Measurements from ENCODE around the gene SCYGR4.

- TF ChIP-seq CTCF (IDR thresholded peaks at IDR 0.05) (no peak), POLR2A (IDR thresholded peaks at IDR 0.05) (no peak)
Measured at GRCh38 chr2:227613272-227613660, 4.0 kb upstream of the SCYGR4 start.
